HCEC 1CT (cell line): ENCODE results near the gene CSKMT.
"Not testable (repeated sequence)": the region's sequence is repeated elsewhere in the genome, so short reads cannot be mapped to it uniquely, and the experiment has no call there.

ENCODE experiments used
- DNase-seq: peaks from one replicate; pipeline ENCODE4 v3.0.0-alpha.2; 2017

Gene CSKMT

GRCh38 chr11:62656796-62657429, 8.2 kb upstream of the CSKMT start:
- DNase-seq: no peak

GRCh38 chr11:62664405-62665074, 572 bp upstream of the CSKMT start:
- peak; percentile 33 for DNase-seq

- peak; percentile 59 for DNase-seq
Measured at GRCh38 chr11:62665599-62666258, 617 bp downstream of the CSKMT start.

- DNase-seq: no peak
Measured at GRCh38 chr11:62666259-62666926, 1.3 kb downstream of the CSKMT start.

GRCh38 chr11:62667460-62667859, 2.3 kb downstream of the CSKMT start:
- no peak for DNase-seq

GRCh38 chr11:62669420-62670161, 4.5 kb downstream of the CSKMT start:
- DNase-seq: no peak

- DNase-seq: no peak
Measured at GRCh38 chr11:62671236-62671607, 6.1 kb downstream of the CSKMT start.

GRCh38 chr11:62671608-62672389, 6.7 kb downstream of the CSKMT start, which contains the start of the genes LBHD1 and UQCC3:
LBHD1 (minus strand) TSS chr11:62672267; CDS start chr11:62670031, 2,236 bp downstream.
UQCC3 (plus strand) TSS chr11:62671673; CDS start chr11:62671746, 73 bp downstream.
- peak; percentile 87 for DNase-seq

- DNase-seq: no peak
Measured at GRCh38 chr11:62673196-62673525, 8.0 kb downstream of the CSKMT start.

GRCh38 chr11:62675415-62675814, 10.3 kb downstream of the CSKMT start:
- not testable (repeated sequence) for DNase-seq

- no peak for DNase-seq
Measured at GRCh38 chr11:62676698-62677097, 11.6 kb downstream of the CSKMT start.

- DNase-seq: no peak
Measured at GRCh38 chr11:62677156-62677555, 12.0 kb downstream of the CSKMT start.

GRCh38 chr11:62677714-62678113, 12.6 kb downstream of the CSKMT start:
- no peak for DNase-seq

GRCh38 chr11:62678433-62678769, 13.3 kb downstream of the CSKMT start:
- no peak for DNase-seq

GRCh38 chr11:62678770-62679696, 13.9 kb downstream of the CSKMT start, which contains the start of gene UBXN1:
UBXN1 (minus strand) TSS chr11:62679073; CDS start chr11:62678923, 150 bp downstream.
- peak; percentile 85 for DNase-seq

- peak; percentile 79 for DNase-seq
Measured at GRCh38 chr11:62680825-62681240, 15.7 kb downstream of the CSKMT start.

- DNase-seq: no peak
Measured at GRCh38 chr11:62682518-62682917, 17.4 kb downstream of the CSKMT start.

GRCh38 chr11:62687508-62688396, 22.6 kb downstream of the CSKMT start:
- DNase-seq: no peak

GRCh38 chr11:62688491-62688890, 23.4 kb downstream of the CSKMT start:
- no peak for DNase-seq
